Stimulated activated CD4-positive, alpha-beta T cell treated with anti-CD3 and anti-CD28 coated beads, TNF-alpha, amount 100 ng/mL, for 24 hours (primary cell): ENCODE results near the gene MEX3C.

Experiments
- DNase-seq, 3 experiments: peaks; one replicate each; pipeline ENCODE4 v3.0.0-alpha.2; 2020; ENCODE audit warnings: low read depth in 3 of 3

MEX3C gene

GRCh38 chr18:51153659-51154371, 43.7 kb downstream of the MEX3C start:
- peak in 2 of 3 experiments; percentile 22 to 41 for DNase-seq

- peak; percentile 47 to 71 (median 52) for DNase-seq
Observed at GRCh38 chr18:51151568-51152511, 45.6 kb downstream of the MEX3C start.

- DNase-seq, result no peak
Observed at GRCh38 chr18:51151185-51151567, 46.3 kb downstream of the MEX3C start.

GRCh38 chr18:51150113-51150700, 47.3 kb downstream of the MEX3C start:
- peak in 1 of 3 experiments; percentile 27 for DNase-seq

- DNase-seq, result no peak
Observed at GRCh38 chr18:51149670-51150069, 47.8 kb downstream of the MEX3C start.

GRCh38 chr18:51146909-51147308, 50.6 kb downstream of the MEX3C start:
- DNase-seq, result no peak

GRCh38 chr18:51138936-51139335, 58.5 kb downstream of the MEX3C start:
- no peak for DNase-seq

GRCh38 chr18:51137891-51138290, 59.6 kb downstream of the MEX3C start:
- no peak for DNase-seq

- DNase-seq, result no peak
Observed at GRCh38 chr18:51137026-51137729, 60.3 kb downstream of the MEX3C start.

GRCh38 chr18:51135795-51136194, 61.7 kb downstream of the MEX3C start:
- DNase-seq, result no peak

- DNase-seq, result no peak
Observed at GRCh38 chr18:51135364-51135763, 62.1 kb downstream of the MEX3C start.

GRCh38 chr18:51134721-51135120, 62.8 kb downstream of the MEX3C start:
- DNase-seq, result no peak

GRCh38 chr18:51133580-51134160, 63.8 kb downstream of the MEX3C start:
- DNase-seq, result no peak

GRCh38 chr18:51132256-51132935, 65.1 kb downstream of the MEX3C start:
- DNase-seq, result no peak

- no peak for DNase-seq
Observed at GRCh38 chr18:51128533-51128932, 68.9 kb downstream of the MEX3C start.

- DNase-seq, result no peak
Observed at GRCh38 chr18:51127664-51128063, 69.8 kb downstream of the MEX3C start.

GRCh38 chr18:51125976-51126375, 71.5 kb downstream of the MEX3C start:
- no peak for DNase-seq
